HG03175 (cell line): Measurements from ENCODE around the gene ABCB7.
"Not testable (repeated sequence)": the region's sequence is repeated elsewhere in the genome, so short reads cannot be mapped to it uniquely, and the experiment has no call there.

Experiments used
- ATAC-seq: cut with Tn5 transposase; IDR thresholded peaks from one replicate; pipeline ENCODE4 v1.9.1; 2021; ENCODE audit warnings: mild to moderate bottlenecking, moderate library complexity; ENCODE audit not compliant: unreplicated experiment

The ABCB7 gene

GRCh38 chrX:75106772-75107171 is 49.3 kb downstream of the ABCB7 start:
- no peak for ATAC-seq

- ATAC-seq = no peak
Measured at GRCh38 chrX:75096331-75096730, 59.8 kb downstream of the ABCB7 start.

GRCh38 chrX:75086731-75087195 is 69.3 kb downstream of the ABCB7 start:
- ATAC-seq = no peak

GRCh38 chrX:75084757-75085156 is 71.3 kb downstream of the ABCB7 start:
- no peak for ATAC-seq

DNA sequence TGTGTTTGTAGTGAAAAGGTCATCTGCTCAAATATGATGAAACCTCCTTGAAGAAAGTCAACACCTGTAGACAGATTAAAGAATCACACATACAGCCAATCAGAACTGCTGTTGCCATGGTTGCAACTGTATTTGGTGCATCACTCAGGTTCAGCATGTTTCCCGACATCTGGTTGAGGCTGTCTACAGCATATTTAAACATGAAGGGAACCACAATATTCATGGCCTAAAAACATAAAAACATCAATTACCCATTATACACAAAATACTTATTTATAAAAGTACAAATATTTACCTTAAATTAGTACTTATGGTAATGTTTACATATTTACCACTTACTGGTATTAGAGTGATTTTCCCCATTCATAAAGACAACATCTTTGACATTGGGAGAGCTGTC is 79.7 kb downstream of the ABCB7 start:
- ATAC-seq = no peak

- no peak for ATAC-seq
Measured at GRCh38 chrX:75074475-75074874, 81.6 kb downstream of the ABCB7 start.

GRCh38 chrX:75071334-75071733 is 84.7 kb downstream of the ABCB7 start:
- ATAC-seq = no peak

GRCh38 chrX:75067931-75068330 is 88.2 kb downstream of the ABCB7 start:
- ATAC-seq = no peak

- no peak for ATAC-seq
Measured at GRCh38 chrX:75061701-75062100, 94.4 kb downstream of the ABCB7 start.

DNA sequence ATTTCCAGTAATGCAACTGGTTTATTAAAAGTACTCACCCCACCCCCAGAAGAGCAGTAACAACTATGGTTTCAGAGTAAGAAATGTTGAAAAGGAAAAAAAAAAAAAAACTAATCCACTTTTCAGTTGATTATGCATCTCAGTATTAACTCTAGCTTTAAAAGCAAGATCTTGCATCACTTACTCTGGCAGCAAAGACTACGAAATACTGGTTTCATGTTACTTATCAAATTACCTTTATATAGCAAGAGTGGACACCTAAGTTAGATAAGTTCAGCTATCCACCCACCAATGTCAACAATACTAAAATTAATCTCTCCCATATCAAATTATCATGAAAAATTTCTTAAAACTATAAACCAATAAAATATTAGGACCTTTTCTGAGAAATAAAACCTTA is 105.0 kb downstream of the ABCB7 start:
- ATAC-seq = no peak

DNA sequence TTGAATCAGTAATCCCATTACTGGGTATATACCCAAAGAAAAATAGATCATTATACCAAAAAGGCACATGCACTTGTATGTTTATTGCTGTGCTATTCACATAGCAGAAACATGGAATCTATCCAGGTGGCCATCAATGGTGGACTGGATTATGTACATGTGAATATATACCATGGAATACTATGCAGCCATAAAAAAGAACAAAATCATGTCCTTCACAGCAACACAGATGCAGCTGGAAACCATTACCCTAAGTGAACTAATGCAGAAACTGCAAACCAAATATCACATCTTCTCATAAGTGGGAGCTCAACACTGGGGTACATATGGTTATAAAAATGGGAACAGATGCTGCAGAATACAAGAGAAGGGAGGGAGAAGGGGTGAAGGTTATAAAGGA is 110.7 kb downstream of the ABCB7 start:
- no peak for ATAC-seq

DNA sequence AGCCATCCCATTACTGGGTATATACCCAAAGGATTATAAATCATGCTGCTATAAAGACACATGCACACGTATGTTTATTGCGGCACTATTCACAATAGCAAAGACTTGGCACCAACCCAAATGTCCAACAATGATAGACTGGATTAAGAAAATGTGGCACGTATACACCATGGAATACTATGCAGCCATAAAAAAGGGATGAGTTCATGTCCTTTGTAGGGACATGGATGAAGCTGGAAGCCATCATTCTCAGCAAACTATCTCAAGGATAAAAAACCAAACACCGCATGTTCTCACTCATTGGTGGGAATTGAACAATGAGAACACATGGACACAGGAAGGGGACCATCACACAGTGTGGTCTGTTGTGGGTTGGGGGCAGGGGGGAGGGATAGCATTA is 111.9 kb downstream of the ABCB7 start:
- ATAC-seq = not testable (repeated sequence)

GRCh38 chrX:75038925-75039324 is 117.2 kb downstream of the ABCB7 start:
- no peak for ATAC-seq
